ENCODE results near the gene KLHDC1. TPM values are rescaled to one million over a fixed set of nuclear protein-coding genes. Genes with fewer than 3 reads are reported as not detected.
"Not testable (repeated sequence)": the region's sequence is repeated elsewhere in the genome, so short reads cannot be mapped to it uniquely, and the experiment has no call there.

The KLHDC1 gene
- total and polyA plus RNA-seq, 4 donors = 0.65 to 10.0 (median 4.8) TPM

GRCh38 chr14:49692193-49692757, 645 bp upstream of the KLHDC1 start:
- no peak for TF ChIP-seq CTCF (IDR thresholded peaks at IDR 0.05; ENCODE audit: control extremely low read depth, extremely low read depth)
- Histone ChIP-seq H3K36me3 (ENCODE audit: control insufficient read depth in 4 of 4, insufficient read depth in 4 of 4, low read length in 4 of 4) (no peaks in the 10 kb centered on the region), H3K9ac (ENCODE audit: insufficient read depth in 1 of 2, low read length in 2 of 2) (peak overlapping the region; percentile 69 to 96), H3K4me1 (ENCODE audit: control insufficient read depth in 5 of 5, insufficient read depth in 5 of 5, low read length in 5 of 5) (peaks cover 0 to 16% (median 3%) of the 10 kb centered on the region in 5 donors), H3K4me3 (no peak overlapping the region), H3K9me3 (ENCODE audit: control insufficient read depth in 4 of 4, insufficient read depth in 3 of 4, low read length in 3 of 4) (no peaks in the 10 kb centered on the region), H3K27ac (ENCODE audit: low read depth in 1 of 2, low read length in 1 of 2) (peak overlapping the region in 1 of 2 donors; percentile 92), H3K27me3 (ENCODE audit: control insufficient read depth in 3 of 3, insufficient read depth in 3 of 3, low read length in 2 of 3) (no peaks in the 10 kb centered on the region)
- WGBS, 2 donors = 52 to 58% methylated on average over 6 of the region's 6 CpGs
- DNase-seq (no peak), ATAC-seq (ENCODE audit: insufficient read depth, low FRiP score) (no peak)

GRCh38 chr14:49693735-49694124, 810 bp downstream of the KLHDC1 start:
- H3K4me1 ChIP-seq (ENCODE audit: control insufficient read depth in 5 of 5, insufficient read depth in 5 of 5, low read length in 5 of 5) = peaks cover 0 to 16% (median 0%) of the 10 kb centered on the region in 5 donors
- not testable (repeated sequence) for H3K9me3 ChIP-seq (ENCODE audit: control insufficient read depth in 4 of 4, insufficient read depth in 3 of 4, low read length in 3 of 4); ATAC-seq (ENCODE audit: insufficient read depth, low FRiP score); H3K36me3 ChIP-seq (ENCODE audit: control insufficient read depth in 4 of 4, insufficient read depth in 4 of 4, low read length in 4 of 4); DNase-seq; H3K4me3 ChIP-seq; H3K27me3 ChIP-seq (ENCODE audit: control insufficient read depth in 3 of 3, insufficient read depth in 3 of 3, low read length in 2 of 3)
- peak overlapping the region in 1 of 2 donors; percentile 41 for H3K27ac ChIP-seq (ENCODE audit: low read depth in 1 of 2, low read length in 1 of 2)
- peak overlapping the region in 1 of 2 donors; percentile 96 for H3K9ac ChIP-seq (ENCODE audit: insufficient read depth in 1 of 2, low read length in 2 of 2)
- WGBS, 2 donors = 15 to 18% methylated on average over 13 of the region's 13 CpGs

- no peaks in the 10 kb centered on the region for H3K27me3 ChIP-seq (ENCODE audit: control insufficient read depth in 3 of 3, insufficient read depth in 3 of 3, low read length in 2 of 3)
- DNase-seq = no peak
- H3K4me3 ChIP-seq = no peak overlapping the region
- 77 to 81% methylated on average over 4 of the region's 4 CpGs for WGBS, 2 donors
- no peak overlapping the region for H3K27ac ChIP-seq (ENCODE audit: low read depth in 1 of 2, low read length in 1 of 2)
- no peak for TF ChIP-seq CTCF (IDR thresholded peaks at IDR 0.05; ENCODE audit: control extremely low read depth, extremely low read depth)
- H3K9ac ChIP-seq (ENCODE audit: insufficient read depth in 1 of 2, low read length in 2 of 2) = no peak overlapping the region
- H3K9me3 ChIP-seq (ENCODE audit: control insufficient read depth in 4 of 4, insufficient read depth in 3 of 4, low read length in 3 of 4) = no peaks in the 10 kb centered on the region
- H3K36me3 ChIP-seq (ENCODE audit: control insufficient read depth in 4 of 4, insufficient read depth in 4 of 4, low read length in 4 of 4) = peaks cover 0 to 5% (median 0%) of the 10 kb centered on the region in 4 donors
- ATAC-seq (ENCODE audit: insufficient read depth, low FRiP score) = no peak
- H3K4me1 ChIP-seq (ENCODE audit: control insufficient read depth in 5 of 5, insufficient read depth in 5 of 5, low read length in 5 of 5) = no peaks in the 10 kb centered on the region
Measured at GRCh38 chr14:49702725-49703124, 9.8 kb downstream of the KLHDC1 start.

- 24 to 61% methylated on average over 3 of the region's 3 CpGs for WGBS, 2 donors
- peak; percentile 32 to 62 (median 39) for DNase-seq
- Histone ChIP-seq H3K36me3 (ENCODE audit: control insufficient read depth in 4 of 4, insufficient read depth in 4 of 4, low read length in 4 of 4) (peaks cover 0 to 5% (median 0%) of the 10 kb centered on the region in 4 donors), H3K9ac (ENCODE audit: insufficient read depth in 1 of 2, low read length in 2 of 2) (no peak overlapping the region), H3K27ac (ENCODE audit: low read depth in 1 of 2, low read length in 1 of 2) (no peak overlapping the region), H3K4me1 (ENCODE audit: control insufficient read depth in 5 of 5, insufficient read depth in 5 of 5, low read length in 5 of 5) (no peaks in the 10 kb centered on the region), H3K9me3 (ENCODE audit: control insufficient read depth in 4 of 4, insufficient read depth in 3 of 4, low read length in 3 of 4) (no peaks in the 10 kb centered on the region), H3K4me3 (no peak overlapping the region), H3K27me3 (ENCODE audit: control insufficient read depth in 3 of 3, insufficient read depth in 3 of 3, low read length in 2 of 3) (no peaks in the 10 kb centered on the region)
- ATAC-seq (ENCODE audit: insufficient read depth, low FRiP score) = no peak
- no peak for TF ChIP-seq CTCF (IDR thresholded peaks at IDR 0.05; ENCODE audit: control extremely low read depth, extremely low read depth)
Measured at GRCh38 chr14:49703965-49704364, 11.0 kb downstream of the KLHDC1 start.

GRCh38 chr14:49704471-49704870, 11.6 kb downstream of the KLHDC1 start:
- not testable (repeated sequence) for H3K4me3 ChIP-seq; ATAC-seq (ENCODE audit: insufficient read depth, low FRiP score); H3K9ac ChIP-seq (ENCODE audit: insufficient read depth in 1 of 2, low read length in 2 of 2); H3K36me3 ChIP-seq (ENCODE audit: control insufficient read depth in 4 of 4, insufficient read depth in 4 of 4, low read length in 4 of 4); DNase-seq; H3K9me3 ChIP-seq (ENCODE audit: control insufficient read depth in 4 of 4, insufficient read depth in 3 of 4, low read length in 3 of 4); H3K27me3 ChIP-seq (ENCODE audit: control insufficient read depth in 3 of 3, insufficient read depth in 3 of 3, low read length in 2 of 3); H3K4me1 ChIP-seq (ENCODE audit: control insufficient read depth in 5 of 5, insufficient read depth in 5 of 5, low read length in 5 of 5); H3K27ac ChIP-seq (ENCODE audit: low read depth in 1 of 2, low read length in 1 of 2)
- WGBS, 2 donors = 82 to 87% methylated on average over 4 of the region's 4 CpGs

- ATAC-seq (ENCODE audit: insufficient read depth, low FRiP score); H3K36me3 ChIP-seq (ENCODE audit: control insufficient read depth in 4 of 4, insufficient read depth in 4 of 4, low read length in 4 of 4); DNase-seq; H3K27ac ChIP-seq (ENCODE audit: low read depth in 1 of 2, low read length in 1 of 2); H3K4me1 ChIP-seq (ENCODE audit: control insufficient read depth in 5 of 5, insufficient read depth in 5 of 5, low read length in 5 of 5); H3K9me3 ChIP-seq (ENCODE audit: control insufficient read depth in 4 of 4, insufficient read depth in 3 of 4, low read length in 3 of 4); H3K4me3 ChIP-seq; H3K9ac ChIP-seq (ENCODE audit: insufficient read depth in 1 of 2, low read length in 2 of 2); H3K27me3 ChIP-seq (ENCODE audit: control insufficient read depth in 3 of 3, insufficient read depth in 3 of 3, low read length in 2 of 3): not testable (repeated sequence)
- 96 to 97% methylated on average over 11 of the region's 11 CpGs for WGBS, 2 donors
Measured at GRCh38 chr14:49710993-49711392, 18.1 kb downstream of the KLHDC1 start.
